ENCODE data around the gene CES2.
"Not testable (repeated sequence)": the region's sequence is repeated elsewhere in the genome, so short reads cannot be mapped to it uniquely, and the experiment has no call there.

The CES2 gene

DNA sequence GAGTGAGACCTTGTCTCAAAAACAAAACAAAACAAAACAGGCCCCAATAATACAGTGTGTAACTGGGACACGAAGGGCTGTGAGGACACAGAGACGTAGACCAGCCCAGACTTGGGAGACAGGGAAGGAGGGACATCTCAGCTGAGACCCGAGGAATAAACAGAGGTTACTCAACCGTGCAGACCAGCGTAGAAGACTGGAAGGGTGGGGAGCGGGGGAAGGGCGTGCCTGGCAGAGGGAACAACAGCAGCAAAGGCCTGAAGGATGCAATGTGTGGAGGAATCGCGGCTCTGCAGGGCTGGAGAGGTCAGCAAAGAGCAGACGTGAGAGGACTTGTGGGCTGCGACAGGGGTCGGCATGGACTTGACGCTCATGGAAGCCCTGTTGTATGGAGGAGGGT, 41.4 kb downstream of the CES2 start:
- in situ Hi-C loops (cut with HindIII; ENCODE audit: low sequenced_read_pairs), result no loop called here

DNA sequence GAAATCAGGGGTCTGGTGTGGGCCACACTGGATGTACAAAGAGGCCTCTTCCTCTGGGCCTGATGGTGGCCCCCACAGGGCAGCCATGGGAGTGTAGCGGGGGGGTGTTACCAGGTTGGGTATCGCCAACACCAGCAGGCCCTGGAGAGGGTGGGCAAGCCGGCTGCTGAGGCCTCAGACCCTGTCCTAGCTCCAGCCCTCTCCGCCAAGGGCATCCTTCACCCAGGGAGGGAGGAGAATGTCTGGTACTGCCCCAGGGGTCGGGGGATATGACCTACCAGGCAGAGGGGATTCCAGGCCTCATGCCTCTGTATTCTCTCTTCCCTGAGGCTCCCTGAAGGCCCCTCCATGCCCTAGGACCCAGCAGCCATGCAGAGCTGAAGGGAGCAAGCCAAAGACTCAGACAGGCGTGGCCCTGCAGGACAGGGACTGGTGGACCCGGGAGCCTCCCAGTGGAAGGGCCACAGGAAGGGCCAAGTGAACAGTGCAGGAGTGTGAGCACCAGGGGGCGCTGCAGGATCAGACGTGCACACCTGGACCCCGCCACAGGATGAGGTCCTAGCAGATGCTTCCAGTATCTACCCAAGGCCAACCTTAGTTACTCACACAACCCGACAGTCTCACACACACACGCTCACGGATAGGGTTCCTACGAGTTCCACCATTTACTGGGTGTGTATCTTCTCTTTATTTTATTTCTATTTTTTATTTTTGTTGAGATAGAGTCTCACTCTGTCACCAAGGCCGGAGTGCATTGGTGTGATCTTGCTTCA, 42.2 kb downstream of the CES2 start:
- in situ Hi-C loops (cut with HindIII; ENCODE audit: low sequenced_read_pairs), result no loop called here

DNA sequence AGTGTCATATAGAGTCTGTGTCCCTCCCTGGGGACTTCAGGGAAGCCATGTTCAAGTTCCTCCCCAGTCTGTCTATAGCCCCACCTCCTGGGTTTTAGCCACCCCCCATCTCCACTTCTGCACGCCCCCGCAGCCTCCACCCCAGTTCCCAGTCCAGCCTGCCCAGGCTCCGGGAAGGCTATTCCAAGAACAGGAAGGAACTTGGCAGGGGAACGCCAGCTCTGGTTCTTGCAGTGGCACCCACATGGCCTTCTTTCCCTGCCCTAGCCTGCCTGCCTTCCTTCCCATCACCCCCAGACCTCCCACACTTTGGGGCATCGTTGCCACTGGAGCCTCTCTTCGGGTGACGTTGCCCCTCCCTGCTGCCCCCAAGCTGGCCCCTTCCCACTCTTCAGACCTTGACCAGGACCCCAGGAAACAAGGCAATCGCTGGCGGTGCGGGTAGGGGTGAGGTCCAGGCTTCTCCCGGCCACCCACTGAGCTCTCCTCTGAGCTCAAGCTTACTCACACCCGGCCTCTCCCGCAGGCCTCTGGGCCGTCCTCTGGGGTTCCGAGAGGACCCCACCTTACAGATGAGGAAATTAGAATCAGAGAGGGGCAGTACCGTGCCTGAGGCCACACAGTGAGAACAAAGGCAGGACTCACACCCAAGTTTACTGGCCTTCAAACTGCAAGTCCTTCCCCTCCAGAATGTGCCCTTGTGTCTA, 43.8 kb downstream of the CES2 start:
- in situ Hi-C loops (cut with HindIII; ENCODE audit: low sequenced_read_pairs), result no loop called here

- in situ Hi-C loops (cut with HindIII; ENCODE audit: low sequenced_read_pairs), result no loop called here
These were observed 47.7 kb downstream of the CES2 start for GRCh38 chr16:66983033-66983432.

DNA sequence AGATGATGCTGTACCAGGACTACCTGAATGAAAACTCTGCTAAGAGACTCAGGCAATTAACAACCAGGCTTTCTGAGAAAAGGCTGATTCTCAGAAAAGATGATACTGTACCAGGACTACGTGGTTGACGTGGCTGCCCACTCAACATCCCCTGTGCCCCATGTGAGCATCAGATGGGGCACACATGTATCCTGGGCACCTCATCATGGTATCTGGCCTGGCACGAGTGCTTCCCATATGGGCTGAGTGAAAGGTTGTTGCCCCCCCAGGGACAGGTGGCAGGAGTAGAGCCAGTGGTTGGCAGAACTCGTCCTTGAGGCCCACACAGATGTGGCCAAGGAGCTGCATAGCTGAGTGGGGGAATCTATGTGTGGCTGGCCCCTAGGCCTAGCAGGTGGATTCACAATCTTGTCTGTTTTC, 49.6 kb downstream of the CES2 start:
- in situ Hi-C loops (cut with HindIII; ENCODE audit: low sequenced_read_pairs), result no loop called here

DNA sequence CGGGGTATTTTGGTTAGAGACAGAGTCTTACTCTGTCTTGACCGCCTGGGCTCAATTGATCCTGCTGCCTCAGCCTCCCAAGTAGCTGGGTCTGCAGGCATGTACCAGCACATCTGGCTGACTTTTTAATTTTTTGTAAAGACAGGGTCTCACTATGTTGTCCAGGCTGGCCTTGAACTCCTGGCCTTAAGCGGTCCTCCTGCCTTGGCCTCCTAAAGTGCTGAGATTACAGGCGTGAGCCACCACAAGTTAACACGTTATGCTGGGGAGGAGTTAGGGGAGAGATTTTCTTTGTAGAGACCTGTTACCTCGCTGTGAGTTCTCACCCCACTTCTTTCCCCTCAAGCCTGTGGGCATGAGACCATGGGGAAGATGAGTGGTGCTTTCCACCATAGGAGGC, 51.2 kb downstream of the CES2 start:
- in situ Hi-C loops (cut with HindIII; ENCODE audit: low sequenced_read_pairs), result no loop called here

GRCh38 chr16:66988197-66988788, 53.0 kb downstream of the CES2 start, which contains the start of gene CES4A:
CES4A (plus strand) TSS chr16:66988589; CDS start chr16:66988773, 184 bp downstream.
- in situ Hi-C loops (cut with HindIII; ENCODE audit: low sequenced_read_pairs), result no loop called here

- in situ Hi-C loops (cut with HindIII; ENCODE audit: low sequenced_read_pairs), result no loop called here
These were observed 56.3 kb downstream of the CES2 start for GRCh38 chr16:66991545-66992077.

GRCh38 chr16:66993558-66993957, 58.2 kb downstream of the CES2 start:
- in situ Hi-C loops (cut with HindIII; ENCODE audit: low sequenced_read_pairs), result not testable (repeated sequence)
